ENCODE measurements around the gene POLDIP2. TPM values are rescaled to one million over a fixed set of nuclear protein-coding genes. Genes with fewer than 3 reads are reported as not detected.

Gene POLDIP2
- total RNA-seq, 1 donor from 2014 or later: 112 TPM

GRCh38 chr17:28333083-28333746 is 24.1 kb downstream of the POLDIP2 start:
- no peaks in the 10 kb centered on the region for H3K9me3 Mint-ChIP-seq
- intact Hi-C loops (cut with micrococcal nuclease): no loop called here
- peaks cover 30% of the 10 kb centered on the region for H3K4me1 Mint-ChIP-seq
- no peak overlapping the region for H3K27ac Mint-ChIP-seq
- DNase-seq: no peak
- no peaks in the 10 kb centered on the region for H3K27me3 Mint-ChIP-seq
- peaks cover 14% of the 10 kb centered on the region for H3K36me3 Mint-ChIP-seq (ENCODE audit: low read depth)
- H3K4me3 Mint-ChIP-seq: peak overlapping the region; percentile 97

GRCh38 chr17:28331891-28332420 is 25.4 kb downstream of the POLDIP2 start:
- Mint-ChIP-seq H3K27ac (no peak overlapping the region), H3K27me3 (no peaks in the 10 kb centered on the region), H3K9me3 (no peaks in the 10 kb centered on the region), H3K36me3 (ENCODE audit: low read depth) (peaks cover 24% of the 10 kb centered on the region), H3K4me1 (peaks cover 31% of the 10 kb centered on the region), H3K4me3 (no peak overlapping the region)
- no peak for DNase-seq
- intact Hi-C loops (cut with micrococcal nuclease): no loop called here

- H3K9me3 Mint-ChIP-seq: no peaks in the 10 kb centered on the region
- no peak for DNase-seq
- no peak overlapping the region for H3K4me3 Mint-ChIP-seq
- intact Hi-C loops (cut with micrococcal nuclease): no loop called here
- H3K4me1 Mint-ChIP-seq: peaks cover 26% of the 10 kb centered on the region
- no peaks in the 10 kb centered on the region for H3K27me3 Mint-ChIP-seq
- peaks cover 33% of the 10 kb centered on the region for H3K36me3 Mint-ChIP-seq (ENCODE audit: low read depth)
- H3K27ac Mint-ChIP-seq: no peak overlapping the region
Observed at GRCh38 chr17:28330671-28331070, 26.7 kb downstream of the POLDIP2 start.

- intact Hi-C loops (cut with micrococcal nuclease): no loop called here
Observed at GRCh38 chr17:28328325-28328724, 29.0 kb downstream of the POLDIP2 start.

GRCh38 chr17:28327709-28328108 is 29.6 kb downstream of the POLDIP2 start:
- H3K27ac Mint-ChIP-seq: no peak overlapping the region
- H3K27me3 Mint-ChIP-seq: no peaks in the 10 kb centered on the region
- peaks cover 20% of the 10 kb centered on the region for H3K4me1 Mint-ChIP-seq
- no peak for DNase-seq
- no peaks in the 10 kb centered on the region for H3K9me3 Mint-ChIP-seq
- intact Hi-C loops (cut with micrococcal nuclease): loop anchor here (1.0 kb wide), 1 partner anchor 8 kb away; the partner anchor contains the start of gene TMEM97
- peaks cover 35% of the 10 kb centered on the region for H3K36me3 Mint-ChIP-seq (ENCODE audit: low read depth)
- no peak overlapping the region for H3K4me3 Mint-ChIP-seq

More at GRCh38 chr17:28328325-28328724, 29.0 kb downstream of the POLDIP2 start:
- no peak for DNase-seq
- Mint-ChIP-seq H3K4me1 (peaks cover 19% of the 10 kb centered on the region), H3K9me3 (no peaks in the 10 kb centered on the region), H3K27ac (no peak overlapping the region), H3K4me3 (no peak overlapping the region), H3K36me3 (ENCODE audit: low read depth) (peaks cover 33% of the 10 kb centered on the region), H3K27me3 (no peaks in the 10 kb centered on the region)

GRCh38 chr17:28327031-28327607 is 30.2 kb downstream of the POLDIP2 start:
- intact Hi-C loops (cut with micrococcal nuclease): loop anchor here (1.0 kb wide), 1 partner anchor 8 kb away; the partner anchor contains the start of gene TMEM97
- H3K27me3 Mint-ChIP-seq: no peaks in the 10 kb centered on the region
- H3K9me3 Mint-ChIP-seq: no peaks in the 10 kb centered on the region
- H3K4me1 Mint-ChIP-seq: peaks cover 22% of the 10 kb centered on the region
- no peak for DNase-seq
- peaks cover 39% of the 10 kb centered on the region for H3K36me3 Mint-ChIP-seq (ENCODE audit: low read depth)
- no peak overlapping the region for H3K27ac Mint-ChIP-seq
- no peak overlapping the region for H3K4me3 Mint-ChIP-seq

GRCh38 chr17:28326114-28326513 is 31.2 kb downstream of the POLDIP2 start:
- H3K27me3 Mint-ChIP-seq: no peaks in the 10 kb centered on the region
- no peak for DNase-seq
- peaks cover 39% of the 10 kb centered on the region for H3K36me3 Mint-ChIP-seq (ENCODE audit: low read depth)
- H3K27ac Mint-ChIP-seq: peak overlapping the region; percentile 29
- intact Hi-C loops (cut with micrococcal nuclease): no loop called here
- no peak overlapping the region for H3K4me3 Mint-ChIP-seq
- no peaks in the 10 kb centered on the region for H3K9me3 Mint-ChIP-seq
- H3K4me1 Mint-ChIP-seq: peaks cover 30% of the 10 kb centered on the region

- intact Hi-C loops (cut with micrococcal nuclease): no loop called here
- no peak overlapping the region for H3K27ac Mint-ChIP-seq
- H3K27me3 Mint-ChIP-seq: no peaks in the 10 kb centered on the region
- H3K4me3 Mint-ChIP-seq: no peak overlapping the region
- H3K9me3 Mint-ChIP-seq: no peaks in the 10 kb centered on the region
- H3K4me1 Mint-ChIP-seq: peaks cover 37% of the 10 kb centered on the region
- no peak for DNase-seq
- H3K36me3 Mint-ChIP-seq (ENCODE audit: low read depth): peaks cover 42% of the 10 kb centered on the region
Observed at GRCh38 chr17:28325211-28325610, 32.1 kb downstream of the POLDIP2 start.

GRCh38 chr17:28324781-28325180 is 32.5 kb downstream of the POLDIP2 start:
- no peaks in the 10 kb centered on the region for H3K9me3 Mint-ChIP-seq
- no peak overlapping the region for H3K27ac Mint-ChIP-seq
- peaks cover 41% of the 10 kb centered on the region for H3K4me1 Mint-ChIP-seq
- H3K4me3 Mint-ChIP-seq: no peak overlapping the region
- H3K36me3 Mint-ChIP-seq (ENCODE audit: low read depth): peaks cover 46% of the 10 kb centered on the region
- no peak for DNase-seq
- H3K27me3 Mint-ChIP-seq: no peaks in the 10 kb centered on the region
- intact Hi-C loops (cut with micrococcal nuclease): no loop called here

GRCh38 chr17:28324267-28324745 is 33.0 kb downstream of the POLDIP2 start:
- no peak overlapping the region for H3K4me3 Mint-ChIP-seq
- no peak overlapping the region for H3K27ac Mint-ChIP-seq
- no peaks in the 10 kb centered on the region for H3K9me3 Mint-ChIP-seq
- DNase-seq: no peak
- H3K4me1 Mint-ChIP-seq: peaks cover 42% of the 10 kb centered on the region
- no peaks in the 10 kb centered on the region for H3K27me3 Mint-ChIP-seq
- H3K36me3 Mint-ChIP-seq (ENCODE audit: low read depth): peaks cover 46% of the 10 kb centered on the region
- intact Hi-C loops (cut with micrococcal nuclease): no loop called here

- Mint-ChIP-seq H3K4me1 (peaks cover 36% of the 10 kb centered on the region), H3K27me3 (no peaks in the 10 kb centered on the region), H3K4me3 (peak overlapping the region; percentile 97), H3K36me3 (ENCODE audit: low read depth) (peaks cover 15% of the 10 kb centered on the region), H3K9me3 (no peaks in the 10 kb centered on the region), H3K27ac (peak overlapping the region; percentile 96)
- intact Hi-C loops (cut with micrococcal nuclease): no loop called here
- DNase-seq: no peak
Observed at GRCh38 chr17:28320215-28321061, 36.9 kb downstream of the POLDIP2 start.

GRCh38 chr17:28319598-28319935 is 37.8 kb downstream of the POLDIP2 start:
- no peaks in the 10 kb centered on the region for H3K9me3 Mint-ChIP-seq
- no peaks in the 10 kb centered on the region for H3K27me3 Mint-ChIP-seq
- no peak for DNase-seq
- peak overlapping the region; percentile 96 for H3K27ac Mint-ChIP-seq
- peaks cover 34% of the 10 kb centered on the region for H3K4me1 Mint-ChIP-seq
- intact Hi-C loops (cut with micrococcal nuclease): loop anchor here (1.0 to 5.0 kb wide), 3 partner anchors 8 to 512 kb away; partner anchors contain the start of genes IFT20 and TNFAIP1
- peak overlapping the region; percentile 97 for H3K4me3 Mint-ChIP-seq
- peaks cover 15% of the 10 kb centered on the region for H3K36me3 Mint-ChIP-seq (ENCODE audit: low read depth)

GRCh38 chr17:28318759-28319597 is 38.3 kb downstream of the POLDIP2 start, which contains the start of gene TMEM97:
Gene TMEM97 (plus strand): TSS chr17:28319200. CDS start chr17:28319240, 40 bp downstream.
- intact Hi-C loops (cut with micrococcal nuclease): loop anchor here (1.0 to 5.0 kb wide), 3 partner anchors 8 to 512 kb away; partner anchors contain the start of genes IFT20 and TNFAIP1
- peak within 1 kb of the TSS; percentile 97 for H3K4me3 Mint-ChIP-seq
- peaks cover 34% of the 10 kb centered on the region for H3K4me1 Mint-ChIP-seq
- H3K36me3 Mint-ChIP-seq (ENCODE audit: low read depth): peaks cover 15% of the 10 kb centered on the region
- peaks cover 2% of the 10 kb centered on the region for H3K27me3 Mint-ChIP-seq
- H3K27ac Mint-ChIP-seq: peak within 1 kb of the TSS; percentile 96
- no peaks in the 10 kb centered on the region for H3K9me3 Mint-ChIP-seq
- DNase-seq: peak; percentile 99
